HL-60/S4 treated with phorbol 12-myristate 13-acetate at 8.2 ng/mL for 4 days and 3 days (cell line): ENCODE measurements around the gene NISCH.

ENCODE experiments used
- in situ Hi-C: fragments of 300-500 bp; cut with MboI; formaldehyde crosslinking; loops from 2 replicates; pipeline ENCODE4 v1.15.0; 2022; ENCODE audit warnings: low sequenced_read_pairs

Gene NISCH

DNA sequence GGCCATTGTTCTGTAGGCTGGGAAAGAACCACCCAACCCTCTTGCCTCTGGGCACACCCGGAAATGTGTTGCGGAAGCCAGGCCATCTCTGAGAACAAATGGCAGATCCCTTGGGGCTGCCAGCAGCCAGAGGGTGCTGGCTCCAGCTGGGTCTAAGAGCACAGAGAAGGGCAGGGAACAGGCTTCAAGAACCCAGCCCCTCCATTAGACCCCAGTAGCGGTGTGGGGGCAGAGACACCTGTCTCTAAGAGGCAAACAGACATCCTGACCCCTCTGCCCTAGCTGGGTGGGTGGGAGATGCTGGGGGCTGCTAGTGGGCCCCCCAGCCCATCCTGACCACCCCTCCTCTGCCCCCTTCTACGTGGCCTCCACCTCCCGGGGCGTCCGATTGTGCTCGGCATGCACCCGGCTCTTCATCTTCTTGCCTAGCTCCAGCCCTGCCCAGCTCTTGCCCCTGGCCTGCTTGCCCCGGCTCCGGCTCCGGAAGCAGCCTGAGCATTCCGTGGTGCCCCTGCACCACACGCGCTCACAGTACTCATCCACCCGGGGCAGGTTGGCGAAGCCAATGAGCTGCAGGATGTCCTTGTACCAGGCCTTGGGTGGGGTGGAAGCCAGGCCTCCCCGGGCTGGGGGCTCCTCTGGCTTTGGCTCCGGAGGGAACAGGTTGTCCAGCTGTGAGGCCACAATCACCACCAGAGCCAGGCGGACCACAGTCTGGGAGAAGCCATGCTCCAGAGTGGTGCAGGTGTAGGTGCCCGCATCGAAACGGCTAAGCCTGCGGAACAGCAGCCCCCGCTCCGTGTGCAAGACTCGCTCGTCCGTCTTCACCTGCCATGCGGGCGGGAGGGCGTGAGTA is 19.9 kb upstream of the NISCH start:
- in situ Hi-C loops = no loop called here

DNA sequence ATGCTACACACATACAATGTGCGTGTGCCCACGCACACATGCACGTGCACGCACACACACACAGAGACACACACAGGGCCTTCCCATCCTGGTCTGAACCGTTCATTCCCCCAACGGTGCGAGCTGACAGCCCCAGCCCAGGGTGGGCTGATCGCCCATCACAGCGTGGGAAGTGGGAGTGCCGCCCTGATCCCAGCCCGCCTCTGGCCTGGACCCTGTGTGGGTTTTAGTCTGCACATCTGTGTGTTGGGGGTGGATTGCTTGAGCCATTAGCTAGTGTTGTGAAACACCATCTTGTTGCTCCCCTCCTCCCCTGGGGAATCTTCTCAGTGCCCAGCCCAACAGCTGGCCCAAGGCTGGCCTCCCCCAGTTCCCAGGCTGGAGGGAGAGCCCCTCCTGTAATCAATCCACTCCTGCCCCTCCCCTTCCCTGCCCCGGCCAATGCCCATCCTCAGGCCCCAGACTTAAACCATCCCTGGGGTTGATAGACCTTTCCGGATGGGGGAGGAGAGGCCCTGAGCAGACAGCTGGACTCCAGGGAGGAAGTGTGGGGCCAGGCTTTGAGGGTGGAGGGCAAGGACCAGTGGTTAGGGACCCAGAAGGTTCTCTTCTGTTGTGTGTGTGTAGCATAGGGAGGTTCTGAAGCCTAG is 18.8 kb upstream of the NISCH start:
- in situ Hi-C loops = no loop called here

DNA sequence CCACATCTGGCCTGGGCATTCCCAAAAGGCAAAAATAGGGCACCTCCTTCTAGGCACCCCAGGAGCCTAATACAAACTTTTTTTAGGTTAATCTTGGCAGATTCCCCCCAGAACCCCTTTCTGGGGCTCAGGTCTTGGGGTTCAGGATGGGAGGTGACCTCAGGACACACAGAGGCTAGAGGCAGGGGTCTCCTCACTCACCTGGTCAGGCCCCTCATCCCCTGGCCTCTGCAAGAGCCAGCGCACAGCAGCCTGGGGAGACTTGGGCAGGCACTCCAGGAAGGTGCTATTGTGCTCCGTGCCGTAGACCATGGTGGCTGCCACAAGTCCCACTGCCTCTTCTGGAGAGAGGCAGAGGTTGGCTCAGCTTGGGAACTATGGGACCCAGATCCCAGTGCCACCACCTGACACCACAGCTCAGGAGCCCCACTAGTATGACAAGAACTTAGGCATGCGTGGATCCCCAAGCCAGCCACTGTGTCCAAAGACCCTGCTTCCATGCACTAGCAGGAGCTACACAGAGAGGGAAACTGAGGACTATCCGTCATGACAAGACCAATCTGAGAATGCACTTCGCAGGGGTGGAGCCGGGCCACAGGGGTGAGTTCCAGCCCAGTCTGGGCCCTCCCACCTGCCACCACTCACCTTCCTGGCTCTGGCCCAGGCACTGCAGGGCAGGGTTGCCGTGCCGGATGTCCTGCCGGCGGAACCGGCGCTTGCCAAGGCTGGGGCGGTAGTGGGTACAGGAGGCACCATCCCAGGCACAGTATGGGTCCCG is 17.9 kb upstream of the NISCH start:
- in situ Hi-C loops = no loop called here

DNA sequence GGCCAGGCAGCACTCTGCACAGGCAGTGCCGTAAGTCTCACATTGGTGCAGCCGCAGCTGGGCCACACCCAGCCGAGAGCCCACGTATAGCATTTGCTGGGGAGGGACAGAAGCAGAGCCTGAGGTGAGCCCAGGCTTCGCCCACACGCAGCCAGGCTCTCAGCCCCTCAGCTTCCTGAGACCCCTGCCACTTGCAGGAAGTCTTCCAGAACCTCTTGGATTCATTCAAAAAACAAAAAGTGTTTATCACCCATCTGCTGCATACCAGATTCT is 17.4 kb upstream of the NISCH start:
- in situ Hi-C loops = no loop called here

DNA sequence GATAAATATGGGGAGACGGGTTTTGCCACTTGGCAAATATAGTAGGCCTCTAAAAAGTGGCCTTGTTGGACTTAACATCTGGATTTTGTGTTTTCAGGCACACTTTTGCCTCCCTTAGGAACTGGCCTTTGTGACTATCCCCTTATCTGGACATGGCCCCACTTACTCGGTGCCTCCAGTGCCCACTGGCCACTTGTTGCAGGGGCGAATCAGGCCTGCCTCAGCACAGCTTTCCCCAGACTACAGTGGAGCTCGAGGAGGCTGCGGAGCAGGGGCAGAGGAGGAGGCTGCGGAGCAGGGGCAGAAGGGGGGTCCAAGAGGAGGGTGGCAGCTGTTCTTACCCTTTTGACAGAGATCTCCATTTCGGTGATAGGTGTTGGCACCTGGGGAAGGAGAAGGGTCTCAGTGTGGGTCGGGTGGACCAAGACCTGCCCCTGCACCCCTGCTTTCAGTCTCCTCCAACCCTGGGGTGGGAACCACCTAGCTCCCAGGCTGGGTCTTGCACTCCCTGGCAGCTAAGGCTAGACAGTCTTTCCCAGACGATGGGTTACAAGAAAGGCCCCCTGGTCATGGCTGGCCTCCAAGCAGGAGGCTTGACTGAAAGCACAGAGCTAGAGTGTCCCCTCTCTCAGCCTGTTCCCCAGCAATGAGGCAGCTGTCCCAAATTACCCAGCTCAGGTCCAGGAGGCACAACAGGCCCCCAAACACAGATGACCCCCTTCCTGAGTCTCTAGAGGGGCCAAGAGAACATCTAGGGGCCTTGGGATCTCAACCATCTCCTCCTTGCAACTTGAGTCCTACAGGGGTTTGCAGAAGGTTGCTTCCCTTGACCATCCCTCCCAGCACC is 16.6 kb upstream of the NISCH start:
- in situ Hi-C loops = no loop called here

DNA sequence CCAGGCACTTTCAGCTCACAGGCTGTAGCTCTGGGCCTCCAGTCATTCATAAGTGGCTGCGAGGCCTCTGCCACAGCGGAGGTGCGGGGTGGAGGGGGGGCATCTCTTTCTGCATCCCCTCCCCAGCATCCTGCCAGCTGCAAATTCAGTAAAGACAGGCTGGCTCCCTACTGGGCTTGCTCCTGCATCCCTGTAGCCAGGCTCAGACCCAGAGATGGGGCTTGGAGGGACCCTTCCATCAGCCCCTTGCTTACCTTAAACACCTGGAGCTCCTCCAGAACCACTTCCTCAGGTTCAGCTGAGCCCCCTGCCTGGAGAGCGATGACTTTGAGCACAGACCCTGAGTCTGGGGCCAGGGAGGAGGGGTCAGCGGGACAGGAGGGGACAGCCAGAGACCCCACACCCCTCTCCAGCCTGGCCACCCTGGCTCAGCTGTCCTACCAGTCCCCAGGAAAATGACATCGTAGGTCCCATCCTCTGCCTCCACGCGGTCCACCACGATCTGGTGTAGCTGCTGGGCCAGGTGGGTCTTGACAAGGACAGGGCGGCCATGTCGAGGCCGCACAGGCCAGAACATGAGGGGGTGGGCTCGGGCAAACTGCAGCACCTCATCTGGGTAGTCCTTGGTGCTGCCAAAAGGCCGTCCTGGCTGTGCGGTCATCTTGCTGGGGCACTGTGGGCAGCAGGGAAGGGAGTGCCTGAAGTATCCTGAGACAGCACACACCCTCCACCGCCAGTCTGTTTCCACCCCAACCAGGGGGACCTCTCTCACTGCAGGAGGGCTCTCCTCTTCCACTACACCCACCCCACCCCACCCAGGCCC is 15.8 kb upstream of the NISCH start:
- in situ Hi-C loops = no loop called here

DNA sequence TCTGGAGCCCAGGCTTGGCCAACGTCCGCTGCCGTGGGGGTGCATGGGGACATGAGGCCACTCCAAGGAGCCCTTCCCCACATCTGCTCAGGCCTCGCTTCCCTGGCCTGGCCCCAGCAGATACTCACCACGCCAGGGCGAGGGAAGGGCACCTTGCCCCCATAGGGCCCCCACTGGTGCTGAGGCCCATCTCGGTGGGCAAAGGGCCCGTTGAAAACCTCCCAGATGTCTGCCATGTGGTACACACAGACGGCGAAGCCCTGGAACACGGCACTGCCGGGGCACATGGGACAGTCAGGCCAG is 15.2 kb upstream of the NISCH start:
- in situ Hi-C loops = no loop called here

DNA sequence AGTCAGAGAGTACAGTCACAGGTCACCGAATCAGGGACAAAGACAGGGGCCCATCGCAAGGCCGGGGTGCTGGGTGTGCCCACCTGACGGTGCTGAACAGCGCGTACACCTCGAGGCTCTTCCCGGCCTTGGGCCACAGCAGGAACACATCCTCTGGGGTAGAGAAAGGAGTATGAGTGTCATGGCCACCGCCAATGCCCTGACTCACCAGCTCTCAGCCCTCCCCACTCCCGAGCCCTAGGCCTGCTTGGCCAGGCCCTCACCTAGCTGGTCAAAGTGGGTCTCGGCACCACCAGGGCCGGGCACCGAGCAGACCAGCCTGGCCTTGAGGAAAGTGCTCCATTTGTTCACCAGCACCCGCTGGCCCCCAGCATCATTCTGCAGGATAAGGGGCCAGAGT is 14.7 kb upstream of the NISCH start:
- in situ Hi-C loops = no loop called here

DNA sequence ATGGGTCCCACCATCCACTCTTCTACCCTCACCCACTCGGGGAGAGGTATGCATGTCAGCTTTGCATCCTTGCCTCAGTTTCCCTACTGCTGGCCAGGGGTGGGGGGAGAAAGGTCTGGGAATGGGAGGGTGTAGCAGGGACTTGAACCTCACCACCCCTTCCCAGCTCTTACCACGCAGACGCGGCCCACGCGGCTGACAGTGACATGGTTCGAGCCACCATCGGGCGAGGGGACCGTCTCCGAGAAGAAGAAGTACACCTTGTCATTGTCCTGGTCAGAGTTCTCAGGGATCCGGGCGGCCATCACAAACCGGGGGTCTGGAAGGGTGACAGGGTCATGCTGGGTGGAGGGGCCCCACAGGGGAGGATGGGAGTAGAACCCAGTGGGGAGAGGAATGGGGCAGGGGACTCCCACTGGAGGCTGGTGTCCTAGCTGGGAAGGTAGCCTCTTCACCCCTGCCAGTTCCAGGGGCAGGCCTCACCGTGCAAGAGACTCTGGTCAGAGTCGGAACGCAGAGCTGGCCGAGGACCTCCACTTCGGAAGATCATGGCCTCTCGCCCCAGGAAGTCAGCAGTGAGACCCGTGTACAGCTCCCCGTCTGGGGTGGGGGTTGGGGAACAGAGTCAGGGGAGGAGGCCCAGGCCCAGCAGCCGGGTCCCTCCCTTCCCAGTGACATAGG is 14.2 kb upstream of the NISCH start:
- in situ Hi-C loops = no loop called here

DNA sequence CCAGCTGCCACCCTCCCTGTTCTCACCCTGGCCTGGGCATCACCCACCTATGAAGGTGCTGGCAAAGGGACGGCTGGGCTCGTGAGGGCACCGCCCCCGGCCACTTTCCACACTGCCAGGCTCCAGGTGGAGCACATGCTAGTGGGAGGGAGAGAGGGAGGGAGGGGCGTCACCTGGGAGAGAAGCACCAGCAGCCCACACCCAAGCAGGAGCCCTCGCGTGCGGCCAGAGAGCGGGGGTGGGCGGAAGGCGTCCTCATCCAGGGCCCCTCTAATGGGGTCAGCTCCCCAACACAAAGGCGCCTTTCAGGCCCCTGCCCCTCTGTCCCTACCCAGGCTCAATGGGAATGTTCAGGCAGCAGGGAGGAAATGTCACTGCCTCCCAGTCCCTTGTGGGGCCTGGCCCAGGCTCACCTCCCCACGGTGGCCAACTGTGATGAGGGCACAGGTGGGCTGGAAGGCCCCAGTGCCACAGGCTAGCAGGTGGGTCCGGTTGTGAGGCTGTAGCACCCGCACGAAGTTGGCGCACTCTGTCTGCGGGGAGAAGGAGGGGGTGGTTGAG is 13.6 kb upstream of the NISCH start:
- in situ Hi-C loops = no loop called here

DNA sequence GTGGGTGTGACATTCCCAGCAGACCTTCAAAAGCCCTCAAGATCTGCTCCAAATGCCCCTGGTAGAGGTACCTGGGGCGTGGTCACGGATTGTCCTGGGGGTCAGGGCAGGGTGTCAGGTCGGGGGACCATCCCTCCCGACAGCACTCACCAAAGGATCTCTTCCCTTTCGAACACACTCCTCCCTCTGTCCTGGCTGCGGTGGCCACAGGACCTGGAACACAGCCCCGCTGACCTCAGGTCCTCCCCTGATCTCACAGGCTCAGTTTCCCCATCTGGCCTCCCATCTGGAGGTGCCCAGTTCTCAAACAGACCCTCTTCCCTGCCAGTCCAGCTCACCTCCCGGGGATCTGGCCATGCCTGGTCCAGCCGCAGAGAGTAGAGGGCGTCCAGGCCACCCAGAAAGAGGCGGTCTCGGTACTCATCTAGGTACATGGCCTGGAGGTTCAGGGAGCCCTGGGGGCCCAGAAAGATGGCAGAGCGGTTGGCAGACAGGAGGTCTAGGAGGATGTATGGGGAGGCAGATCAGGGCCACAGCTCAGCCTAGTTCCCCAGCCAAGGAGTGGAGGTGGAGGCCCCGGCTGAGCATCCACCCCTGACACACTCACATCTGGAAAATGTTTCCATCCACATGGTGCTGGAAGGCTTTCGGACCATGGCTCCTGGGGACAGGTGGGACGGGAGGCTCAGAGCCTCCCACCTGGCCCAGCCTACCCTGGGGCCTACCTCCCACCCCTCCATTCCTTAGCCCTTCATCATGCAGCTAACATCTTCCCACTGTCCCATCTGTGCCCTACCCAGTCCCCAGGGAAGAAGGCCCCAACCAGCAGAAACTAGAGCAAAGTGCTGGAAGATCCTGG is 12.8 kb upstream of the NISCH start:
- in situ Hi-C loops = no loop called here

DNA sequence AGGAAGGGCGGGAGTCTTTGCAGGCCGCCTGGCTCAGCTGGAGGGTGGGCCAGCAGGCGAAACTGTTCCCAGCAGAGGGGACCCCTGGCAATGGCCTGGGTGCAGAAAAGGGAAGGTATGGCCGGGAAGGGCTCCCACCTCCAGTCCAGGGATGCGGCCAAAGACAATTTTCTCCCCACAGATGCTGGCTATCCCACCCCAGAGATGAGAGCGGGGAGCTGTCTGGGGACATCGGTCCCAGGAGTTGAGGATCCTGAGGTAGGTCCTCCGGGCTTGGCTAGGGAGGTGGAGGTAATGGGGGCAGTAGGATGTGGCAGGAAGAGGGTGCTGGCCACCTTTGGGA is 12.2 kb upstream of the NISCH start:
- in situ Hi-C loops = no loop called here

DNA sequence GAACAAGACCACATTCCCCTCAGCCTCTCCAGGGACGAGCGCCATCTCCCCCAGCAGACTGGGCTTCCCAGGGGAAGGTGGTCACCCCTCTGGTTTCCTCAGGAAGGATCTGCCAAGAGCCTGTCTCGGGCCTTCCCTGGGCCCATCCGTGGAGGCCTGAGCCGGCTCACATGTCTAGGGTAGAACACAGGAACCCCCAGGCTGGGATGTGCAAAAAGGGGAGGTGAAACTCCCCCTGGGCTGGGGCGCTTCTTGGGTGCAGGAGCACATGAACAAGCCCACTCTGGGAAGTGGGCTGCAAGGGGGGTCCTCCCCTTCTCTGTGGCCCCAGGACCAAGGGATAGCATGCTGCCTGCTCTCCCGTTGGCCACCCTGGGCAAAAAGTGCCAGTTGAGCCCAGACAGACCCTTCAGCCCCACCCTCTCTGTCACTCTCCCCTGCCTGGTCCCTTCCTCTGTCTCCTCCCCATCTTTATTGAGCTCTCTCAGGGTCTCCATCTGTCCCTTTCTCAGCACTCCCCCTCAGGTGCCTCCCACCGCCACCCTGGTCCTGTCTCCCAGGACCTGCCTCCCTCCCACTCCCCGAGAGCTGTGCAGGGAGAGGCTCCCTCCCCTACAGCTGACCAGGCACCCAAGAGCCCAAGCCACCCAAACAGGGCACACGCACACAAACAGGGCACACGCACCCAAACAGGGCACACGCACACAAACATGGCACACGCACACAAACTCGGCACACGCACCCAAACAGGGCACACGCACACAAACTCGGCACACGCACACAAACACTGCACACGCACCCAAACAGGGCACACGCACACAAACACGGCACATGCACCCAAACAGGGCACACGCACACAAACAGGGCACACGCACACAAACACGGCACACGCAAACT is 11.4 kb upstream of the NISCH start:
- in situ Hi-C loops = no loop called here

DNA sequence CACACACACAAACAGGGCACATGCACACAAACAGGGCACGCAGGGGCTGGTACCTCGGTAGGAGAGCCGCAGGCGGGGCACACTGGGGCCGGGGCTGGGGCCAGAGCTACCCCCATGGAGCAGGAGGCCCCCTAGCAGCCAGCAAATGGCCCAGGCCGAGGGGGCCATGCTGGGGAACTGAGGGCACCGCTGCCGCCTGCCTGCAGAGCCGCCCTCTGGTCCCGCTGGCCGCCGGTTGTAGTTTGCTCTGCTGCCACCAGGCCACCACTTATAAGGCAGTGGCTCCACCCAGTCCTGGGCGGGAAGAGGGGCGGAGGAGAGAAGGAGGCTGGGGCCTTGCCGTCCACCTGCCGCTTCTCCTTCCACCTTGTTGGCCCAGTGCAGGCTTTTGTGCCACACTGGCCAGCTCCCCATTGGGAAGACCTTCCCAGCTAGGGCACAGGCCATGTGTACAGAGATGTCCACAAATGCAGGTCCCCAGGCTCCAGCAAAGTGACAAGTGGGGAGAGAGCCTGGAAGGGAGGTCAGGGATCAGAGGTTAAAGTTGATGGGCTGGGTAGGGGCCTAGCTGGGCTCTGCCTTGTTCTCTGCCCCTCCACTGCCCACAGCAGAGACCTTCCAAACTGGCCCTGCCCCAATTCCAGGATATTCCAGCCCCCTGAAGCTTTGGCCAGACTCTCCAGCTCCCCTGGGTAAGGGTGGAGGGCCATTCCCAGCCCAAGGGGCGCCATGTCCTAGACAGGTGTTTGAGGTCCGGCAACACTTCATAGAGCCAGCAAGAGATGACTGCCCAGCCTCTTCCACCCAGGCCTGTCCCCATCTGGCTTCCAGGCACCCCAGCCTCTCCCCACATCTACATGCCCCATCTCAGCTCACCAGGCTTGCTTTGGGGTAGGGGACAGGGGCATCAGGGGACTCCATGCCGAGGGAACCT is 10.3 kb upstream of the NISCH start, which contains the start of gene SEMA3G:
SEMA3G (minus strand) TSS at position 244 of the 934 bp plus-strand sequence; CDS start at position 168, 76 bp downstream.
- in situ Hi-C loops = no loop called here

DNA sequence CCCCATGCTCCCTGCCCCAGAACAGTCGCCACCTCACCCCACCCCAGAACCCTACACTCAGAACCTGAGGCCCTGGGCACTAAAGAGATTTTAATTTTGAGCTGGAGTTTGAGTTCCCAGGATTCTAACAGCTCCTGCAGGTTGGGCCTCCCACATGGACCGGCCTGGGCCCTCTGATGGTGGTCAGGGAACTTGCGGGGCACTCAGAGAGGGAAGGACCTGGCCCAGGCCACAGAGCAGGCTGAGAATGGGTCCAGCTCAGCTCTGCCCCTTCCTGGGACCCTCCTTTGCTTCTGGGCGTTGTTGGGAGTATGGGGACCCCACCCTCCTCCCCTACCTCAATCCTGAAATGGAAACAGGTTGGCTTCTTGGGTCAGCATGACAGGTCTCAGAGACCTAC is 9.4 kb upstream of the NISCH start:
- in situ Hi-C loops = no loop called here

DNA sequence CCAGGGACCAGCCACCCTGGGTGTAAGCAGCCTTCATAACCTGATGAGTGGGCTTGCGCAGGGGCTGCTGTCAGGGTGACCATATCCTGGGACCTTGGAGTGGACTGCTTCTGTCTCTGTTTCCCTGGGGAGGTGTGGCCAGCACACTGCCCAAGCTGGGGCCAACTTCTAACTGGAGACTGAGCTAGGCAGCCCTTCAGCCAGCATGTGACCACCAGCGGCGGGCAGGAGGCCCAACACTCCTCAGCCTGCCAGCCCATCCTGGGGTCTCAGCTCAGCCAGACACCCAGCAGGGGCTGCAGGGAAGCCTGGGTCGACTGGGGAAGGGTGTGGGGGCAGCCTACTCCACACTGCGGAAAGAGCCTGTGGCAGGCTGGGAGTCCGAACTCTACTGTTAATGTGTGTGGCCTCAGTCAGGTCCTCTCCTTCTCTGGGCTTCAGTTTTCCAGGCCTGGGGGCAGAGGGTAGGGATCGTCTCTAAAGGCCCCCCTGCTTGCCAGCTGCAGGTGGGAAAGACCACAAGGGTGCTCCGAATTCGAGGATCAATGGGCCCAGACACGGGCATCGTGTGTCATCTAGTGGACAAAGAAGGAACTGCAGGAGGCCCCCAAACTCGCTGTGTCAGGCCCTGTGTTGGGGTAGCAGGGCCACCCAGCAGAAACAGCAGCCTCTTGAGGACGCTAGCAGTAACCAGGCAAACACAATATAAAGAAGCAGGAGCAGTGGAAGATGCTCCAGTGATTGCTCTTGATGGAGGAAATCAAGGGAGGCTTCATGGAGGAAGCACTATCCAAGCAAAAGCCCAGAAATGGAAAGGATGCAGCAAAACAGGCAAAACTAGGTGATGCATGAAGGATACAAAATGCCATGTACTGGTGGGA is 8.5 kb upstream of the NISCH start:
- in situ Hi-C loops = no loop called here
